ENCODE measurements around the gene ZNHIT1.
A peak's percentile ranks its signal among the peaks of the same experiment; 100 is the strongest.

Gene ZNHIT1

GRCh38 chr7:101177644-101178043 lies 40.3 kb upstream of the ZNHIT1 start:
- no peak for TF ChIP-seq CTCF (IDR thresholded peaks at IDR 0.05; ENCODE audit: insufficient read depth, low read depth, low read length, missing control alignments)
- DNase-seq (ENCODE audit: low read depth) = no peak
- no peak overlapping the region for H3K4me3 ChIP-seq (ENCODE audit: low read length)

GRCh38 chr7:101179117-101179516 lies 38.8 kb upstream of the ZNHIT1 start:
- no peak for TF ChIP-seq CTCF (IDR thresholded peaks at IDR 0.05; ENCODE audit: insufficient read depth, low read depth, low read length, missing control alignments)
- no peak for DNase-seq (ENCODE audit: low read depth)
- H3K4me3 ChIP-seq (ENCODE audit: low read length) = no peak overlapping the region

DNA sequence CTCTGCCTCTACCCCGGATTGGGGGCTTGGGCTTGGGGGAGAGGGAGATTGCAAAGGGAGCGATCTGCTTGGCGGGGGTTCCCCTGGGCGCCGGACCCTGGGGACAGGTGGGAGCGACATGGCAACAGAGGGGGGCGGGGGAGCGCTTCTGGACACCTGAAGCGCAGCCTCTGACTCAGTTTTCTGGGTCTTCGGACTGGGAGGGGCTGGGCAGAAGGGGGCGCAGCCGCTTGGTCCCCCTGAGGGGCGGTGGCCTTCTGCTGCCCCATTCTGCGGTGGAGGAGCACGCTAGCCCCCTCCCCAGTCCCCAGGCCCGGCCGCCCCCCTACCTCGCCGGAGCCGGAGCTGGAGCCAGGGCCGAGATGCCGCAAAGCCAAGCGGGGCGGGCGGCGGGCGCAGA lies 38.3 kb upstream of the ZNHIT1 start:
- H3K4me3 ChIP-seq (ENCODE audit: low read length) = no peak overlapping the region
- no peak for TF ChIP-seq CTCF (IDR thresholded peaks at IDR 0.05; ENCODE audit: insufficient read depth, low read depth, low read length, missing control alignments)
- DNase-seq (ENCODE audit: low read depth) = no peak

DNA sequence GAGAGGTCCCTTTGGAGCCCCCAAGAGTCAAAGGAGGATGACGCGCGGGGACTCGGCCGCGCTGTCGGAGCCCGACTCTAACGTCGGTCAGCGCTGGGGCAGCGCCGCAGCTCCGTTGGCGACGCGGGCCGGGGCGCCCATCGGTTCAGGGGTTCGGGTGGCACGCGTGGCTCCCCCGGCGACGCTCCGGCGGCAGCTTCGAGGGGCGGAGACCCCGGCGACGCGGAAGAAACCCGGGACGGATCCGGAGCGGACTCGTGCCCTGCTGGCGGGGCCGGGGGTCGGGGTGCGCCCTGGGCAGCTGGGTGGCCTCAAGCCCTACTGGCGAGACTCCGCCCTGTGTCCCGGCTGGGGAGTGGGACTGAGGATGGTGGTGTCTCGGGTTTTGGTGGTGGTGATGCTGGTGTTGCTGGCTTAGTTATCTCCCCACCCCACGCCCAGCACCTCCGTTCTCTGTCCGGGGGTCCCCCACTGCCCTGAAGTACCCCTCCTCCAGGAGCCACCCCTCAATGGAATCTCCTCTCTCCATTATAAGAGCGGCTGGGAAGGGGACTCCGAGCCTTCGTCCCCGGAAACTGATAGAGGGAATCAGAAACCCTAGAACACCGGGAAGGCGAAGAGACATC lies 37.7 kb upstream of the ZNHIT1 start, which contains the start of gene NAT16:
NAT16 (minus strand) TSS at position 164 of the 626 bp plus-strand sequence. CDS start 5,486 bp downstream, outside the sequence.
- H3K4me3 ChIP-seq (ENCODE audit: low read length) = no peak within 1 kb of the TSS
- no peak for DNase-seq (ENCODE audit: low read depth)
- TF ChIP-seq CTCF (IDR thresholded peaks at IDR 0.05; ENCODE audit: insufficient read depth, low read depth, low read length, missing control alignments) = no peak

DNA sequence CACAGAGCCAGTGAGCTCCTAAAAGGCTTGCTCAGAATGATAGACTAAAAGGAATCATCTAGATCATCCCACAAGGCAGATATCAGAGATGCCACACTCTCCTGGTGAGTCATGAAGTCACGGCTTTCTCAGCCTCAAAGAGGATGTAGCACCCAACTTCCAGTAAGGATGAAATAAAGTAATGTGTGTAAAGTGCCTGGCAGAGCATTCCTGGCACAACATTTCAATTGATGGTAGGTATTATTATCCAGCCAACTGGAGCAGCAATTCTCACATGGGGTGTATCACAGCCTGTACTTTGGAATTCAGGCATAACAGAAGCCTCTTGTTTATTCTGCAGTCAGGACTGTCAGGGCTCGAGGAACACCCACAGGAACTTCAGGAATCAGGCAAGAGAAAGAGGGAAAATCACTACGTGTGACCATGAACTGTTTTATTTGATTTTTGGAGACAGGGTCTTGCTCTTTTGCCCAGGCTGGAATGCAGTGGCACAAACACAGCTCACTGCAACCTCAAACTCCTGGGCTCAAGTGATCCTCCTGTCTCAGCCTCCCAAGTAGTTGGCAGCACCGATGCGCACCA lies 32.6 kb upstream of the ZNHIT1 start:
- TF ChIP-seq CTCF (IDR thresholded peaks at IDR 0.05; ENCODE audit: insufficient read depth, low read depth, low read length, missing control alignments) = no peak
- peak; percentile 46 for DNase-seq (ENCODE audit: low read depth)

DNA sequence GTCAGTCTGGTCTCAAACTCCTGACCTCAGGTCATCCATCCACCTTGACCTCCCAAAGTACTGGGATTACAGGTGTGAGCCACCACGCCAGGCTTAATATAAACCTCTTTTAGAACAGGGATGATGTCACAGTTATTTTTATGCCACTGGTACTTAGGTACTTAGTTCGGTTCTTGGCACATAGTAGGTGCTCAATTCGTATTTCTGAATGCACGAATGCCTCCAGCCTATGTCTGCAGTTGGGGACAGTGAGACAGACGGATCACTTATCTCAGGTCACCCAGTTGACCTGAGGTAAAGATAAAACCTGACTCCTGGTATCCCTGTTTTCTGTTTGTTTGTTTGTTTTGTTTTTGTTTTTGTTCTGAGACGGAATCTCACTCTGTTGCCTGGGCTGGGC lies 31.8 kb upstream of the ZNHIT1 start:
- no peak for TF ChIP-seq CTCF (IDR thresholded peaks at IDR 0.05; ENCODE audit: insufficient read depth, low read depth, low read length, missing control alignments)

More for the DNA sequence above, 32.6 kb upstream of the ZNHIT1 start:
- no peak overlapping the region for H3K4me3 ChIP-seq (ENCODE audit: low read length)

More for the DNA sequence above, 31.8 kb upstream of the ZNHIT1 start:
- H3K4me3 ChIP-seq (ENCODE audit: low read length) = no peak overlapping the region
- DNase-seq (ENCODE audit: low read depth) = no peak
